HG02852 (cell line): Measurements from ENCODE around the gene MYCN.

ENCODE experiments used
- ATAC-seq: cut with Tn5 transposase; IDR thresholded peaks from one replicate; pipeline ENCODE4 v1.9.1; 2021; ENCODE audit warnings: mild to moderate bottlenecking, moderate library complexity; ENCODE audit not compliant: unreplicated experiment

MYCN gene

GRCh38 chr2:15992457-15993231 lies 52.3 kb downstream of the MYCN start:
- ATAC-seq, result no peak

- ATAC-seq, result no peak
These were observed 52.9 kb downstream of the MYCN start for GRCh38 chr2:15993232-15993610.

- no peak for ATAC-seq
These were observed 53.3 kb downstream of the MYCN start for GRCh38 chr2:15993666-15994065.

- ATAC-seq, result no peak
These were observed 55.3 kb downstream of the MYCN start for GRCh38 chr2:15995603-15996002.
